Embryonic facial prominence (tissue), 1 donor: Measurements from ENCODE around the gene TRIO.
"Not testable (repeated sequence)": the region's sequence is repeated elsewhere in the genome, so short reads cannot be mapped to it uniquely, and the experiment has no call there.

Experiments used
- DNase-seq: peaks from one replicate; pipeline ENCODE4 v3.0.0-alpha.2; 2016; ENCODE audit errors: extremely low spot score

Gene TRIO

DNA sequence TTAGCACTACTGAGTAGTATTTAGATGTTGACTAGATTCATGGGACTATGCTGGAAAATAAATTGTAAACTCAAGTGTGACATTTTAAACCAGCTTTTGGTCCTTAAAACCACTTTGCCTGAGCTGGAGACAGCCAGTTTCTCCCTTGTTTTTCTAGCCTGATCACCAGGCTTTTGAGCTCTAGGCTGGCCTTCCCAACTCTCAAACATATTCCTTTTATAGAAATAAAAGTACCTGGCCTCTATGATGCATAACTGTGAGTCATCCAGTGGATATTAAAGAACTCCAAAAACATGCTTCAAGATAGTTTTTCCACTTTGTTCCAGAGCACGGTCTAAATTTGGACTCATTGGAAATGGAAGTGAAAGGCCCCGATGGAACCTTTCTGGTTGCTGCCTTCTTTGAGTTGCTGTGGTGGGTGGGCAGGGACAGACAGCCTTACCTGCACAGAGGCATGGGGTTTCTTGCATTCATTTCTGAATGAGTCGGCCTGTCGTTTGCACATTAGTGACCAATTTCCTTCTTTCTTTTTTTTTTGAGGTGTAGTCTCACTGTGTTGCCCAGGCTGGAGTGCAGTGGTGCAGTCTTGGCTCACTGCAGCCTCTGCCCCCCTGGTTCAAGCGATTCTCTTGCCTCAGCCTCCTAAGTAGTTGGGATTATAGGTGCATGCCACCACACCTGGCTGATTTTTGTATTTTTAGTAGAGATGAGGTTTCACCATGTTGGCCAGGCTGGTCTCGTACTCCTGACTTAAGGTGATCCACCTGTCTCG is 43.1 kb downstream of the TRIO start:
- no peak for DNase-seq

DNA sequence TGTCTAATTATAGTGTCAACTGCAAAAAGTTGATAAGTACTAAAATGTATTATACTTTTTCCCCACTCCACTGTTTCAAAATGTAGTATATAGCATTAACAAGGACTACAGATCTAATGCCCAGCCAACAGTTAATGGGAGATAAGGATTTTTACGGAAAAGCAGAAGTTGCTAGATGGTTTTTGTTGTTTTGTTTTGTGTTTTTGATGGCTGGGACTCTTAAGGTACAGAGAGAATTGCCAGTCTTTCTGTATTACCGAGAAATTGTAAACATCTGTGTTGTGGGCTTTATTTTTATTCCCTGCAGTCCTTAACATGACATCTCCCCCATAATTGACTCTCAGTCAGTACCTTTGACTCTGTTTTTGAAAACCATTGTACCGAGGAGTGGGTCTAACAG is 44.0 kb downstream of the TRIO start:
- DNase-seq = no peak

DNA sequence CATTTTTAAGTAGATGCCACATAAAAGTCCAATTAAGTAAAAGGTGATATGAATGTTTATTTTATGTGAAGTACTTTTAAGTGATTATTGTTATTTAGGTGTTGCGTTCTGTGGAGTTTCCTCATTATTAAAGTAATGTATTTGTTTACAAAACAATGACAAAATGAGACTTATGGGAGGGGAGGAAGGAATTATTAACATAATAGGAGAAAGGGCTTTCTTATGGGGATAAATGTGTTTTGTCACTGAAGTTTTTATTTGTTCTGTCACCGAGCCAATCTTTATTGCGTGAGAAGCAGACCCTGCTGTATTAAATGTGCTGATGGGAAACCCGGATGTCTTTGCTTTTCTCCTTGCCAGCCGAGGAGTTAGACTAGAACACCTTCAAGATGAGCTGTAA is 44.5 kb downstream of the TRIO start:
- no peak for DNase-seq

DNA sequence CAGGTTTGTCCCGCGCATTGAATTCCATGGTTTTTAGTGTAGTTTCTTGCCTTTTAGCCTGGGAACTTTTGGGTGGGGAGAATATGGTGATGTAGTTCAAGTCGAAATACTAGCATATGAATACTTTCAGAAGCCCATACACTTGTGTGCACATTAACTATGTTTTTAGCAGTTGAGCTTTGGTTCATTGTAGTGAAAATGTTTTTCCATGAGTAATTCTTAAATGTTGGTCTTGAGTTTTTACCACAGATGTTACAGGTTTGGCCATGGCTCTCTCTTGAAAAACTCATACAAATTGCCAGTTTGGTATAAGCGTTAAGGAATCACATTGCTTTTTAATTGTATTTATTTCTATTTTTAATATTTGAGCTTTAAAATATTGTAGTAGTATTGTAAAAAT is 45.6 kb downstream of the TRIO start:
- no peak for DNase-seq

GRCh38 chr5:14189680-14190079 is 46.5 kb downstream of the TRIO start:
- no peak for DNase-seq

- DNase-seq = no peak
Measured at GRCh38 chr5:14190194-14191164, 47.3 kb downstream of the TRIO start.

DNA sequence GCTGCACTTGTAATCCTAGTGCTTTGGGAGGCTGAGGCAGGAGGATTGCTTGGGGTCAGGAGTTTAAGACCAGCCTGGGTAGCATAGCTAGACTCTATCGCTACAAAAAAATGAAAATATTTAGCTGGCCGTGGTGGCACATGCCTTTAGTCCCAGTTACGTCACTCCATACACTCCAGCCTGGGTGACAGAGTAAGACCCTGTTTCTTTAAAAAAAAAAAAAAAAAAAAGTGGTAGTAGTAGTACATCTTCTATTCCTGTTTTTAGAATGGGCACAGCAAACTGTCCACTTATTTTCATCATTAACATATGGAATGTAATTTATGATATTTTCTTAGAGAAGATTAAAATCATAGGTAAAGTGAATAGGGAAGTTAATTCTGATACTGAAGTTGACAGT is 48.2 kb downstream of the TRIO start:
- no peak for DNase-seq

GRCh38 chr5:14193496-14193895 is 50.4 kb downstream of the TRIO start:
- no peak for DNase-seq

DNA sequence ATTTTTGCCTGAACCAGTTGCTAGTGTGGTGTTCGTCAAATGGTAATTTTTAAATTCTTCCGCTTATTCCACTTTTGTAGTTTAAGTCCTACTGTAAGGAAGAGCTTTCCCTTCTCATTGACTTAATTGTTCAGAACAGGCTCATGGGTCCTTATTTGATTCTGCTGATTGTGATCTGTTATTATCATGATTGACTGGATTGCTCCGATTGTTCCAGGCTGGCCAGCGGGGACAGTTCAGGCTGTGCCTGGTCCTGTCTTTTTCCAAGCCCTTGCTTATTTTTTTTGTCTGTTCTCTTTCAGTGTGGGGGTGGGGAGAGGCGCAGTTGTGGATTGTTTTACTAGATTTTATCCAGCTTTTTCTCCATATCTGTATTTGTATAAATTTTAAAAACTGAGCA is 52.4 kb downstream of the TRIO start:
- no peak for DNase-seq

DNA sequence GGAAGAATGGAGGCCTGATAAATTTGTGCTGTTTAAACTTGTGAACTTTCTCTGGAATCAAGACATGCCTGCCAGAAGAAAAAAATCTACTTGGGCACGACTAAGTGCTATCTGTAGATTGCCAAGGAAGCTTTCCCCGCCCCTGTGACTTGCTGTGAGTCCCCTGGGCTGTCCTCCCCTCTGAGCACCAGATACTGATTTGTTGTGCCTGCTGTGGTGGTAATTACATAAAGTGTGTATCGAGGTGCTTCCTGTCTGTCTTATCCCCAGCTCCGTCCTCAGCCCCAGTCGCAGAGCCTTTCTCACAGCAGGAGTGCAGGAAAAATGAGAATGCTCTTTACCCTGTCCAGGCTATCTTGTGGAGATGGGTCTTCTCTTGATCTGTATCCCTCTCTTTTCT is 53.9 kb downstream of the TRIO start:
- no peak for DNase-seq

DNA sequence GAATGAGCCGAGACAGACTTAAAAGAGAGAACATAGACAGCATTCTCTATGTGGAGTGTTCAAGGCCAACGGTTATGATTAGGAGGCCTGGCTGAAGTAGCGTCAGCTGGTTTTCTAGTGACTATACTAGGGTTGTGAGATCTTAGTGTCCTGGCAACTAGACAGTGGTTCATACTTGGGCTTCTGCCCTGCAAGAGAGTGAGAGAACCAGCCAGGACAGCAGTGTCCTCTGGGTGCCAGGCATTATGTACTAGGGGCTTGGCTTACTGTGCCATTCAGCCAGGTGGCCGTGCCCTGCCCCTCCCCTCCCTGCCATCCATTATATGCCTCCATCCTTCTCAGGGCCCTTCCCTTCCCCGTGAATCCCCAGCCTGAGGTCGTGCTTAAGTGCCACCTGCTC is 56.8 kb downstream of the TRIO start:
- no peak for DNase-seq

DNA sequence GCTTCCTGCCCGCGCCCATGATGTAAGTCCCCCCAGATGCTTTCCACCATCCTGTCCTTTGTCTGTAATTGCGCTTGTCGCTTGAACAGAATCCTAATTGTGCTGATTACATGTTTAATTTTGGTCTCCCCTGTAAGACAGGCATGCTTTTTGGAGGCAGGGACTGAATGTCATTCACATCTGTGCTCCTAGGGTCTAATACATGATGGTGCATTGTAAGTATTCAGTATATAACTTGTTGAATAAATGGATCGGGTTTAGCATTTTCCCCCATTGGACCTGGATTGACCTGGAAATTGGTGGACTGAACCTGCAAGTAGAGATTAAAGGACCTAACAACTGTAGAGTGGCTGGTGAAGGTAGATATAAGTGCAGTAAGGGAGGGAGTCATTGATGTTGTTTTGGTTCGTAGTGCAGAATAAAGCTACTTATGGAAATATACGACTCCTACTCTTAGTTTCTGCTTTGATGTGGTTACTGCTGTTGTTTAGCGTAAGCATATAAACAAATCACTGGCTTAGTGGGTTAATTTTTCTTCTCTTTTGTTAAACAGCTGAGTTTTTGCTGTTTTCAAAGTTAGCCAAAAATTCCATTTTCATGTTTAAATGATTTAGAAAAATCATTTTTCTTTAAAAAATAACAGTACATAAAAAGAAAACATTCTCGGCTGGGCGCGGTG is 57.3 kb downstream of the TRIO start:
- DNase-seq = no peak

GRCh38 chr5:14201325-14202045 is 58.3 kb downstream of the TRIO start:
- DNase-seq = no peak

DNA sequence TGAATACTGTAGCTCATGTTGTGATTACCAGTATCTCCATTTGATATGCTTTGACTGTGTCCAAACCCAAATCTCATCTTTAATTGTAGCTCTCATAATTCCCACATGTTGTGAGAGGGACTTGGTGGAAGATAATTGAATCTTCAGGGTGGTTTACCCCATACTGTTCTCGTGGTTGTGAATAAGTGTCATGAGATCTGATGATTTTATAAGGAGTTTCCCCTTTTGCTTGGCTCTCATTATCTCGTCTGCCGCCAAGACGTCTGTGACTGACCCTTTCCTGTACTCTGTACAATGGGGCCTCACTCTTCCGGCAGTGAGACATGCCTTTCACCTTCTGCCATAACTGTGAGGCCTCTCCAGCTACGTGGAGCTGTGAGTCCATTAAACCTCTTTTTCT is 59.3 kb downstream of the TRIO start:
- DNase-seq = no peak

- no peak for DNase-seq
Measured at GRCh38 chr5:14204011-14204670, 61.0 kb downstream of the TRIO start.

DNA sequence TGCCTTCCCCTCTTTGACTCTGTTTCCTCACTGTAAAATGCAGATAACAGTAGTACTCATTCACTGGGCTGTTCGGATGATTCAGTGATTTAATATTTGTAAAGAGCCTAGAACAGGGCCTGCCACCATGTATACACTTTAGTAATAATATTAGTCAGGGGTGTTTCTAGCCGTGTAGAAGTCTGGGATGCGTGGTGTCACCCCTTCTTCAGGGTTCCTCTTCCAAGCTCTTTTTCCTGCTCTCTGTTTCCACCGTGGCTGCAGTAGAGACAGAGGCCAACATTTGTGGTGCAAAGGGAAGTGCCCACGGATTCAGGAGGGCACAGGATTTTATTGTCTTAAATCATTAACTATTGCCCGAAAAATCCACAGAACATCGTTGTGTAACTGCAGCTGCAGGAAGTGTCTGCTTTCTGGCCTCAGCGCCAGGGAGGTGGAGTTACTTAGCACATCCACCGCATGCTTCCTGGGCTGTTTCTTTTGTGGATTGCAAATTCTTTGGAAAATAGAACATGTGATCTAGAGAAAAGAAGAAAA is 61.7 kb downstream of the TRIO start:
- no peak for DNase-seq

- no peak for DNase-seq
Measured at GRCh38 chr5:14206028-14206725, 63.0 kb downstream of the TRIO start.

DNA sequence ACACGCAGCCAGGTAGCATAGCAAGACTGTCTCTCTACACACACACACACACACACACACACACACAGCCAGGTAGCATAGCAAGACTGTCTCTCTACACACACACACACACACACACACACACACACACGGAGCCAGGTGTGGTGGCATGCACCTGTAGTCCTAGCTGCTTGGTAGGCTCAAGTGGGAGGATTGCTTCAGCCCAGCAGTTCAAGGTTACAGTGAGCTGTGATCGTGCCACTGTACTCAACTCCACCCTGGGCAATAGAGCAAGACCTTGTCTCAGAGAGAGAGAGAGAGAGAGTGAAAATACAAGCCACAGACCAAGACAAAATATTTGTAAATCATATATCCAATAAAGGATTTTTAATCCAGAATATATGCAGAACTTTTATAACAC is 64.3 kb downstream of the TRIO start:
- not testable (repeated sequence) for DNase-seq

GRCh38 chr5:14208071-14209021 is 65.2 kb downstream of the TRIO start:
- no peak for DNase-seq
